ENCODE measurements around the gene TAF1D.

GRCh38 chr11:93718057-93718563 is 23.2 kb downstream of the TAF1D start:
- TF ChIP-seq, protein P1, sequence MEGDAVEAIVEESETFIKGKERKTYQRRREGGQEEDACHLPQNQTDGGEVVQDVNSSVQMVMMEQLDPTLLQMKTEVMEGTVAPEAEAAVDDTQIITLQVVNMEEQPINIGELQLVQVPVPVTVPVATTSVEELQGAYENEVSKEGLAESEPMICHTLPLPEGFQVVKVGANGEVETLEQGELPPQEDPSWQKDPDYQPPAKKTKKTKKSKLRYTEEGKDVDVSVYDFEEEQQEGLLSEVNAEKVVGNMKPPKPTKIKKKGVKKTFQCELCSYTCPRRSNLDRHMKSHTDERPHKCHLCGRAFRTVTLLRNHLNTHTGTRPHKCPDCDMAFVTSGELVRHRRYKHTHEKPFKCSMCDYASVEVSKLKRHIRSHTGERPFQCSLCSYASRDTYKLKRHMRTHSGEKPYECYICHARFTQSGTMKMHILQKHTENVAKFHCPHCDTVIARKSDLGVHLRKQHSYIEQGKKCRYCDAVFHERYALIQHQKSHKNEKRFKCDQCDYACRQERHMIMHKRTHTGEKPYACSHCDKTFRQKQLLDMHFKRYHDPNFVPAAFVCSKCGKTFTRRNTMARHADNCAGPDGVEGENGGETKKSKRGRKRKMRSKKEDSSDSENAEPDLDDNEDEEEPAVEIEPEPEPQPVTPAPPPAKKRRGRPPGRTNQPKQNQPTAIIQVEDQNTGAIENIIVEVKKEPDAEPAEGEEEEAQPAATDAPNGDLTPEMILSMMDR (IDR thresholded peaks at IDR 0.05; ENCODE audit: poor library complexity, severe bottlenecking), result no peak
- TF ChIP-seq EZH2 (IDR thresholded peaks at IDR 0.05; ENCODE audit: borderline replicate concordance, insufficient read depth, low read length, poor library complexity, severe bottlenecking), result no peak
- TF ChIP-seq POLR2AphosphoS5 (IDR thresholded peaks at IDR 0.05), result no peak
- TF ChIP-seq EP300 (conservative IDR thresholded peaks at IDR 0.05; ENCODE audit: poor library complexity, severe bottlenecking), result no peak
- no peak for TF ChIP-seq REST (IDR thresholded peaks at IDR 0.05; ENCODE audit: borderline replicate concordance)
- no peak for TF ChIP-seq SMC3 (conservative IDR thresholded peaks at IDR 0.05; ENCODE audit: poor library complexity)
- TF ChIP-seq TAF1 (IDR thresholded peaks at IDR 0.05; ENCODE audit: low read depth), result no peak
- no peak for TF ChIP-seq MXI1 (conservative IDR thresholded peaks at IDR 0.05; ENCODE audit: poor library complexity, severe bottlenecking)
- TF ChIP-seq RAD21 (conservative IDR thresholded peaks at IDR 0.05), result no peak
